Left lobe of liver (tissue), 2 donors: ENCODE results near the gene HERC4. TPM values are rescaled to one million over a fixed set of nuclear protein-coding genes. Genes with fewer than 3 reads are reported as not detected.
"Not testable (repeated sequence)": the region's sequence is repeated elsewhere in the genome, so short reads cannot be mapped to it uniquely, and the experiment has no call there.

Experiments
- ATAC-seq: fragments of 200-7000 bp; cut with Tn5 transposase; one replicate; pipeline ENCODE4 v1.9.1; 2020; ENCODE audit warnings: mild to moderate bottlenecking, moderate library complexity
- DNase-seq: peaks from one replicate; pipeline ENCODE4 v3.0.0-alpha.2; 2020; ENCODE audit warnings: low spot score
- total RNA-seq: library from RNA; stranded (reverse); gene quantifications from one replicate; pipeline ENCODE4 v1.2.1, GENCODE V29; 2021
- donor health status: DM: no; HTN: no; CAD: no; lungs with moderate emphysema.
- donor health status: DM: no; HTN: yes; CAD: no.

The HERC4 gene
- total RNA-seq, 1 donor from 2014 or later: 21.5 TPM

DNA sequence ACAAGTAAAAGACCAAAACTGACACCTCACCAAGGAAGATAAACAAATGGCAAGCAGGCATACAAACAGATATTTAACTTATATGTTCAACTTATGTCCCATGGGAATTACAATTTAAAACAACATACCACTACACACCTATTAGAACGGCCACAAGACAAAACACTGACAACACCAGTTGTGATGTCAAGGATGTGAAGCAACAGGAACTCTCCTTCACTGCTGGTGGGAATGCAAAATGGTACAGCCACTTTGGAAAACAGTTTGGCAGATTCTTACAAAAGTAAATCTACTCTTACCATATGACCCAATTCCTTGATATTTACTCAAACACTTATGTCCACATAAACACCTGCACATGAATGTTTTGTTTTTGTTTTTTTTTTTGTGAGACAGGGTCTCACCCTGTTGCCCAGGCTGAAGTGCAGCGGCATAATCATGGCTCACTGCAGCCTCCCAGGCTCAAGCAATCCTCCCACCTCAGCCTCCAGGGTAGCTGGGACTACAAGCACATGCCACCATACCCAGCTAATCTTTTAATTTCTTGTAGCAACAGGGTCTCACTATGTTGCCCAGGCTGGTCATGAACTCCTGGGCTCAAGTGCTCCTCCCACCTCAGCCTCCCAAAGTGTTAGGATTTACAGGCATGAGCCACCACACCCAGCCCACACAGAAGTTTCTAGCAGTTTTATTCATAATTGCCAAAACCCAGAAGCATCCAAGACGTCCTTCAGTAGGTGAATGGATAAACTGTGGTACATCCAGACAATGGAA, 27.3 kb downstream of the HERC4 start:
- no peak for ATAC-seq
- no peak for DNase-seq

DNA sequence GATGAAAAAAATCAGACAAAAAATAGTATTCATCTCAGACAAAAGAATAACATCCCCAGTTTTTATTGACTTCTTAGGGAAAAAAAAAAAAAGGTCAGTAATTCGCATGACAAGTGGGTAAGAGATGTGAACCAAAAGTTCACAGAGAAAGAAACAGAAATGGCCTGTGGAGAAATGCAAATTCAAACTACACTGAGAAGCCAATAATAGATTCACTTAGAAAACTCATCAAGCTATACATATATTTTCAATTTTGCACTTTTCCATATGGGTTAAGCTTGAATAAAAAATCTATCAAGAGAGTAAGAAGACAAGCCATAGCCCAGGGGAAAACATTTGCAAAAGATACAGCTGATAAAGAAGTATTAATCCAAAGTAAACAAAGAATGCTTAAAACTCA, 28.0 kb downstream of the HERC4 start:
- ATAC-seq (no peak), DNase-seq (no peak)

DNA sequence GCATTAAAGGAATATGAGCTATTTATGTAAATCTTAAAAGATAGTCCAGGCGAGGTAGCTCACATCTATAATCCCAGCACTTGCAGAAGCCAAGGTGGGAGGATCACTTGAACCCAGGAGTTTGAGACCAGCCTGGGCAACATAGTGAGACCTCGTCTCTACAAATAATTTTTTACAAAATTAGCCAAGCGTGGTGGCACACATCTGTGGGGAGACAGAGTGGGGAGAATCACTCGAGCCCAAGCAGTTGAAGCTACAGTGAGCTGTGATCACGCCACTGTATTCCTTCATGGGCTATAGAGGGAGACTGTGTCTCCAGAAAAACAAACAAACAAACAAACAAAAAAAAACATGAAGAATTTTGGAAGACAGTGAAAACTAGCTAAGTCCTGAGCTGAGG, 28.4 kb downstream of the HERC4 start:
- ATAC-seq (no peak), DNase-seq (no peak)

DNA sequence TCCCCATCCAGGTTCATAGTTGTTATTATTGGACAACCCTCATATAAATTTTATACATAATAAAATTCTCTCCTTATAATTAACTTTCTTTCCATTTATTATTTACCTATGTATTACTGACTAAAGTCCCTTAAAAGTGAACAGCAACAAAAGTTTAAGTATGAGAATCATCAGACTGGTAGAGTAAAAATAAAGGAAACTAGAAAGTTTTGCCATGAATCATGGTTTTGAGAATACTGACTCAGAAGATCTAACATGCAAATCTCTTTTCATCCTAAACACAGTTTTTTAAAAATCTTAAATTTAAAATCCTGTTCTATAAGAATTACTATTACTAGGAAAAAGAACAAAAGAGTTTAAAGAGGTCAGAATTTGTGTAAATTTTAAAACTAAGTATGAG, 32.1 kb downstream of the HERC4 start:
- no peak for DNase-seq
- no peak for ATAC-seq

DNA sequence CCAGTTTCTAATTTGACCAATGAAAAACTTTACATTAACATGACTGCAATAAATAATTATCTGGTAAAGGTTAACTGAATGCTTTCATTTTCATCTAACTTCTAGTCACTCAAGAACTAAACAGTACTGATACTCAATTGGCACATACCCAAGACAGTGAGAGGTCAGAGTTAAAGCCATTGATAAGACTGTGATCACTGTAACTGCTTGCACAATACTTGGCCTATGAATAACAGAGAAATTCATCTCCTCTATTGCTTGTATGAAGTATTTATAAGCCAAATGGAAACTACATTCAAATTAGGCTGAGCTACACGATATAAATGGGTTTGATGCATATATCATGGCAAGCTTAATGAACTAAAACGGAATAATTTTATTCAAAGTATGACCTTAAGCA, 43.0 kb downstream of the HERC4 start:
- DNase-seq: no peak
- ATAC-seq: peak; percentile 82

DNA sequence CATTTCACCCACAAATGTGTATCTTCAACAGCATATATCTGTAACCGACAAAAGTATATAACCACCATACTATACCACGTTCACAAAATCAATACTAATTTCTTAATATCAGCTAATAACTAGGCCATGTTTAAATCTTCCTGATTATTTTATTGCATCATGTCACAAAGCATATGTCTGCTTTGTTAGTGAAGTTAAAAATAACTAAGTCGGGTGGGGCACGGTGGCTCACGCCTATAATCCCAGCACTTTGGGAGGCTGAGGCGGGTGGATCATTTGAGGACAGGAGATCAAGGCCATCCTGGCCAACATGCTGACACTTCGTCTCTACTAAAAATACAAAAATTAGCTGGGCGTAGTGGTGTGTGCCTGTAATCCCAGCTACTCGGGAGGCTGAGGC, 47.7 kb downstream of the HERC4 start:
- ATAC-seq: no peak

DNA sequence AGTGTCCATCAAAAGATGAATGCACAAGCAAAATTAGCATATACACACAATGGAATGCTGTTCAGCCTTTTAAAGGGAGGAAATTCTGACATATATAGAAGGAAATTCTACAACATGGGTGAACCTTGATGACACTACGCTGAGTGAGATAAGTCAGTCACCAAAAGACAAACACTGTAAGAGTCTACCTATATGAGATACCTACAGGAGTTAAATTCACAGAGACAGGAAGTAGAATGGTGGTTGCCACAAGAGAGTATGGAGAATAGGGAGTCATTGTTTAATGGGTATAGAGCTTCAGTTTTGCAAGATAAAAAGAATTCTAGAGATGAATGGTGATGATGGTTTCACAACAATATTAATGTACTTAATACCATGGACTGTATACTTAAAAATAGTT, 51.8 kb downstream of the HERC4 start:
- ATAC-seq (no peak), DNase-seq (no peak)

More for the DNA sequence above, 47.7 kb downstream of the HERC4 start:
- no peak for DNase-seq

DNA sequence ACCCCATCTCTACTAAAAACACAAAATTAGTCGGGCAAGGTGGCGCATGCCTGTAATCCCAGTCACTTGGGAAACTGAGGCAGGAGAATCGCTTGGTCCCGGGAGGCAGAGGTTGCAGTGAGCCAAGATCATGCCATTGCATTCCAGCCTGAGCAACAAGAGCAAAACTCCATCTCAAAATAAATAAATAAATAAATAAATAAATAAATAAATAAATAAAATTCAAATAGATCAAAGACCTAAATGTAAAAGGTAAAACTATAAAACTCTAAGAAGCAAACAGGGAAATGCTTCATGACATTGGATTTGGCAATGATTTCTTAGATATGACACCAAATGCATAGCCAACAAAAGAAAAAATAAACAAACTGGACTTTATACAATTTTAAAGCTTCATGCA, 52.8 kb downstream of the HERC4 start:
- not testable (repeated sequence) for ATAC-seq, DNase-seq

DNA sequence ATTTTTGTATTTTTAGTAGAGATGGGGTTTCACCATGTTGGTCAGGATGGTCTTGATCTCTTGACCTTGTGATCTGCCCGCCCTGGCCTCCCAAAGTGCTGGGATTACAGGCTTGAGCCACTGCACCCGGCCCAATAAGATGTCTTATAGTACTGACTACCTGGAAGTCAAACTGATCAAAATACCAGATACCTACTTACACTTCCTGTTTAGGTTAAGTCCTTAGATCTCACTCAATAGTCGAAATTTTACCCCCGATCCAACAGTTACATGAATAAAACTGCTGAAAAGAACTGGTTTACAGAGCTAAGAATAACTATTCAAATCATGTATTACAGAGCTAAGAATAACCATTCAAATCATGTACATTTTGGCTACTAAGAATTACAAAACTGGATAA, 58.6 kb downstream of the HERC4 start:
- not testable (repeated sequence) for ATAC-seq, DNase-seq

DNA sequence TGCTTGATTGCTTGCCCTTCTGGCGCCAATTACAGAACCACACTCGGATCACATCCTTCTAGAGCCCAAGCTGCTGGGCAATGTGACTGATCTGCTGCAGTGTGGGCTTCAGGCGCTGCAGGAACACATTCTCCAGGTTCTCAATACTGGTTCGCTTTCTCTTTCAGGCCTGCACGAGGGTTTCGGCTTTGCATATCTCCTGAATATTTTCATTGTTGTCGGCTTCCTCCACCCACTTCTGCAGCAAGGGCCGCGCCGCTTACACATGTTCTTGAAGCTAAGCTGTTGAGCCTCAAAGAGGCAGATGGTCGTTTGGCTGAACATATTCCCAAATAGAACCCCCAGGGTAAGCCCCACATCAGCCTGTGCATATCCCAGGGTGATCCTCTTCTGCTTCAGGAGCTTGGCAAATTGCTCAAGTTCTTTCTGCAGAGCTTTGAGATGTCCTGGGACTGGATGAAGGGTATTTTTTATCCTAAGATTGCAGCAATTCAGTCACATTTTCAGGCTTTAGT, 64.6 kb downstream of the HERC4 start:
- ATAC-seq (no peak), DNase-seq (no peak)

DNA sequence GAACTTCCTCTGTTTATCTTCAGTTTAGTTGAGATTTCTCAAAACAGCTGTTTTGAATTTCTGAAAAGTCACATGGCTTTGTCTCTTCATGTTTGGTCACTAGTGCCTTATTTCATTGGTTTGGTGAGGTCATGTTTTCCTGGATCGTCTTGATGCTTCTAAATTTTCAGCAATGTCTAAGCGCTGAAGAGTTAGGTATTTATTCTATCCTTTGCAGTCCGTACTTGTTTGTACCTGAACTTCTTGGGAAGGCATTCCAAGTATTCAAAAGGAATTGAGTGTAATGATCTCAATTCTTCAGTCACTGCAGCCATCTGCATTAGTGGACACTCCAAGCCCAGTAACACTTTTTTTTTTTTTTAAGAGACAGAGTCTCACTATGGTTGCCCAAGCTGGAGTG, 67.7 kb downstream of the HERC4 start:
- no peak for DNase-seq
- no peak for ATAC-seq

DNA sequence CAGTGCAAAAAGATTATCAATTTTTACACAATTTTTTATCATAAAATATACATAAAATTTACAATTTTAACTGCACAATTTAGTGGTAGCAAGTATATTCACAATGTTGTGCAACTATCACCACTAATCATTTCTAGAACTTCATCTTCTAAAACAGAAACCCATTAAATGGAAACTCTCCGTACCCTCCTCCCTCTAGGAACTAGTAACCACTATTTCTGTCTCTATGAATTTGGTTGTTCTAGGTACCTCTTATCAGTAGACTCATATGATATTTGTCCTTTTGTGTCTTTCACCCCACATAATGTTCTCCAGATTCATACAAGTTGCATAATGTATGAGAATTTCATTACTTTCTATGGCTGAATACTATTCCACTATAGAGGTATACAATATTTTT, 73.5 kb downstream of the HERC4 start:
- ATAC-seq: no peak

DNA sequence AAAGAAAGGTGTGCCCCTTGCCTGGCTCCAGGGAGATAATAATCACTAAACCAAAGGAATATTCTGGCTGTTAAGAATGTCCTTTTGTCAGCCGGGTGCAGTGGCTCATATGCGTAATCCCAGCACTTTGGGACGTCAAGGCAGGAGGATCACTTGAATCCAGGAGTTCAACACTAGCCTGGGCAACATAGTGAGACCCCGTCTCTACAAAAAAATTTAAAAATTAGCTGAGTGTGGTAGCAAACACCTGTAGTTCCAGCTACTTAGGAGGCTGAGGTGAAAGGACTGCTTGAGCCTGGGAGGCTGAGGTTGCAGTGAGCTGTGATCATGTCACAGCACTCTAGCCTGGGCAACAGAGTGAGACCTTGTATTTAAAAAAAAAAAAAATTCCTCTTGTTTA, 74.1 kb downstream of the HERC4 start:
- ATAC-seq (no peak), DNase-seq (no peak)

More for the DNA sequence above, 73.5 kb downstream of the HERC4 start:
- DNase-seq: no peak

DNA sequence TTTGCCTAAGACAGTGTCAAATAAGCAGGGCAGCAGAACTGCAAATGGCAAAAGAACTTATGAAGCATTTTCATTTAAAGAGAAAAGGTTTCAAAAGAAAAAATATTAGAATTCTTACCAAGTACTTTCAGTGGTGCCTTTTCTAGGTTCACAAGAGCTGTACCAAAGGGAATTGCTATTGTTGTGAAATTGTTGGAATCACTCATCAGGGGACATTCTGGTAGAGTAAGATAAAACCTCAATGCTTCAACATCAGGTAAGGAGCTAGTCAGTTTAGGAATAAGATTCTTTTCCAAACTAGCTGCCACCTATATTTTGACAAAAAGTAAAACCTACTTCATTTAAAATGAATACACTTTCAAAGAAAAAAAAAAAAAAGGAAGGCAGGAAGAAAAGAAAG, 85.0 kb downstream of the HERC4 start:
- ATAC-seq (no peak), DNase-seq (no peak)

DNA sequence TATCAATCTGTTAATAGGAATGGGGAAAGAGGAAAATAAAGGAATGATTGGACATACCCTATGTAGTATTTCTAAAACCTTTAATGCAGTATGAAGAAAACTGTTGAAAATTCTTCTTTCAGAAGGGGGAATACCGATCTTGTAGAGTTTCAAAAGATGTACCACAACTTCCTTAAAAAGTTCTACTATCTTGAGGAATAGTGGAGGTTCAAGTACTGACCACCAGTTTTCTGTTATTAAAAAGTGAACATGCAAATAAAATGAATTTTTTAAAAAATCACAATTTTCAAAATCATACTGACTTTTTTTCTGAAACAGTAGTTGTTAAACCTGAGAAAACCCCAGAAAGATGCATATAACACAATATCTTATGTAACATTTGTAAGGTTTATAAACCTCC, 86.5 kb downstream of the HERC4 start:
- no peak for ATAC-seq
- no peak for DNase-seq

DNA sequence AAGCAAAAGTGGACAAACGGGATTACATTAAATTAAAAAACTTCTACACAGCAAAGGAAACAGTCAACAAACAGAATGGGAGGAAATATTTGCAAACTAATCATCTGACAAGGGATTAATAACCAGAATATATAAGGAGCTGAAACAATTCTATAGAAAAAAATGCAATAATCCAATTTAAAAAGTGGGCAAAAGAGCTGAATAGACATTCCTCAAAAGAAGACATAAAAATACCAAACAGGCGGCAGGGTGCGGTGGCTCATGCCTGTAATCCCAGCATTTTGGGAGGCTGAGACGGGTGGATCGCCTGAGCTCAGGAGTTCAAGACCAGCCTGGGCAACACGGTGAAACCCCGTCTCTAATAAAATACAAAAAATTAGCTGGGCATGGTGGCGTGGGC, 92.5 kb downstream of the HERC4 start:
- DNase-seq, ATAC-seq: not testable (repeated sequence)

DNA sequence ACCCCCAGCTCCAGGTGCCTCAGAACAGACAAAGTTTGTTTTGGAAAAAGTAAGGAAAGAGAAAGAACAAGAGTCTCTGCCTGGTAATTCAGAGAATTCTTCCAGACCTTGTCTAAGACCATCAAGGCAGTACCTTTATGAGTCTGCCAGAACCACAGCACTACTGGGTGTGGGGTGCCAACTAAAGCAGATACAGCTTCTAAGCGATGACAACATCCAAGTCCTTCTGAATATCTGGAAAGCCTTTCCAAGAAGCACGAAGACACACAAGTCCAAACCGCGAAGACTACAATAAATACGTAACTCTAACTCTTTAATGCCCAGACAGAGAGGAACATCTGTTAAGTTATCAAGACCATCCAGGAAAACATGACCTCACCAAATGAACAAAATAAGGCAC, 96.3 kb downstream of the HERC4 start:
- DNase-seq: no peak
- ATAC-seq: no peak

DNA sequence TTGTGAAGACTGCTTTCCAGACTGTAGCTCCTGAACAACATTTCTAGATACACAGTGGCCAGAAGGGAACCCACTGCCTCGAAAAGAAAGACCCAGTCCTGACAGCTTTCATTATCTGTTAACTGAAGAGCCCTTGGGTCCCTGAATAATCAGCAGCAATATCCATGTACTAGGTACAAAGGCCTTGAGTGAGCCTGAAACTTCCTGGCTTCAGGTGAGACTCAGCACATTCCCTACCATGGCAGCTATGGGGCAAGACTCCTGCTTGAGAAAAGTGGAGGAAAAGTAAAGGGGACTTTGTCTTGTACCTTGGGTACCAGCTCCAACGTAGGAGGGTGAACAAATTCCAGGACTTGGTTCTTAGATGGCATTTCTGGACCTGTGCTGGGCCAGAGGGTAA, 97.8 kb downstream of the HERC4 start:
- ATAC-seq: peak; percentile 54
- DNase-seq: no peak

DNA sequence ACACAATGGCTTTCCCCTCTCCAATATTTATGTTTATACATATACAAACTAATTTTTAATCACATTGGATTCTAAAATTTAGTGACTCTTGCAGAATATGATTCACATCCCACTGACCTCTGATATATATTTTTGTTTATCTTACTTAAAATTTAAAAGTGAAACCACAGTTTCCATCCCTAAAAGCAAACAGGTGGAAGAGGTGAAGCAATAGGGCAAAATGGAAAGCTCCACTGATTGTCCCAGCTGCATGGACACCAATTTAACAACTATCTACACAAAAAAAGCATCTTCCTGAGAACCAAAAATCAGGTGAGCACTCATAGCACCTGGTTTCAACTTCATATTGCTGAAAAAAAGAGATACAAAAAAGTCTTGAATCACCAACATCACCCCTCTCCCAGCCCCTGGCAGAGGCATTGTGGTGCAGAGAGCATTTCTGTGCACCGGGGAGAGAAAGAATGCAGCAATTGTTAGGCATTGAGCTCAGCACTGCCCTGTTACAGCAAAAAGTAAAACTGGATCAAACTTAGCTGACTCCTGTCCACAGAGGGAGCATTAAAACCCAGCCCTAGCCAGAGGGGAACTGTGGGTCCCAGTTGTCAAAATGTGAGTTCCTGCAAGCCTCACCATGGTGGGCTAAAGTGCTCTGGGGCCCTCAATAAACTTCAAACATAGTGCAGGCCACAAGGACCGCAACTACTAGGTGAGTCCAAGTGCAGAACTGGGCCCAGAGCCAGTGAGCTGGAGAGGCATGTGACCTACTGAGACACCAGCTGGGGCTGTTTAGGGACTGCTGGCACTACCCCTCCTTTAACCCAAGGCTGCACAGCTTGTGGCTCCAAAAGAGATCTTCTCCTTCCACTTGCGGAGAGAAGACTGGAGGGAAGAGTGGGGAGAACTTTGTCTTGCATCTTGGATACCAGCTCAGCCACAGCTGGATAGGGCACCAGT, 98.5 kb downstream of the HERC4 start:
- ATAC-seq (peak; percentile 94), DNase-seq (peak; percentile 71)

DNA sequence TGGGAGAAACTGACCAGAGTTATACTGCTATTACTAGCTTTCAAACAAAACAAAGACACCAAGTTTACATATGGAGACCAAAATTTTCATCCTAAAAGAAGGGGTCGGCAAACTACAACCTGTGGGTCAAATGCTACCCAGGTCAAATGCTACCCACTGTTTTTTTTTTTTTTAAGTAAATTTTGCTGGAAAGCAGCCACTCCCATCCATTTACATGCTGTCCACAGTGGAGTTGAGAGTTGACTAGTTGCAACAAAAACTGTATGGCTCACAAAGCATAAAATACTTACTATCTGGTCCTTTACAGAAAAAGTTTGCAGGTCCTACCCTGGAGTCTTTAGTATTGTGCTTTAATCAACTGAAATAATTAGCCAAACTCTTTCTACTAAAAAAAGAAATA, 99.2 kb downstream of the HERC4 start:
- ATAC-seq: no peak

DNA sequence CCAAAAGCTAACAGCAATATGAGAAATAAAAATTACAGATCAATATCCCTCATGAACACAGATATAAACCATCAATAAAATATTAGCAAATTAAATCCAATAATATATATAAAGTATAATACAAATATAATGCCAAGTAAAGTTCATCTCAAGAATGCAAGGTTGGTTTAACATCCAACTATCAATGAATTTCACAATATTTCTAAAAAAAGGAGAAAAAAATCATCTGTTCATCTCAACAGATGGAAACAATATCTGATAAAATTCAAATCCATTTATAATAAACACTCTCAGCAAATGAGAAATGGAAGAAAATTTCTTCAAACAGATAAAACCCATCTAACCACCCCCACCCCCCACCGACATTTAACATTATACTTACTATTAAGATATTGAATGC, 103.8 kb downstream of the HERC4 start:
- no peak for ATAC-seq
- DNase-seq: no peak

More for the DNA sequence above, 99.2 kb downstream of the HERC4 start:
- DNase-seq: no peak

DNA sequence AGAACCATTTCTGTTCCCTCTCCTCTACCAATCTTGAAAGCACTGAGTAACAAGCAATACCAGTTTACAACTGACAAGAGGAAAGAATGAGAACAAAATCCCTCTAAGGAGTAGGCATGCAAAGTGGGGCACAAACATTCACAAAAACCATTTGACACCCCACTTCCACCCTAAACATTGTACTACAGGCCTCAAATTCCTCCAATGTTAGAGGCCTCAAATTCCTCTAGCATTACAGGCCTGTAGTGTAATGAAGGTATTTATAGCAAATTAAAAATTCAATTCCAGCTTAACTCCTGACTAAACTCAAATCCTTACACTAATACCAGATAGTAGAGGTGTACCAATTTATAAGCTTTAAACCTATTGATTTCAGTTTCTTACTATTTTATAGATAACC, 105.2 kb downstream of the HERC4 start:
- no peak for ATAC-seq

More for the DNA sequence above, 105.2 kb downstream of the HERC4 start:
- no peak for DNase-seq
